ENCODE results near the gene MFAP3L.
A peak's percentile ranks its signal among the peaks of the same experiment; 100 is the strongest.

Gene MFAP3L

GRCh38 chr4:170015285-170015684 is 10.9 kb downstream of the MFAP3L start:
- DNase-seq = no peak

GRCh38 chr4:170014359-170015011 is 11.7 kb downstream of the MFAP3L start:
- no peak for DNase-seq

GRCh38 chr4:170012629-170012958 is 13.6 kb downstream of the MFAP3L start:
- no peak for DNase-seq

GRCh38 chr4:170011921-170012628 is 14.1 kb downstream of the MFAP3L start:
- DNase-seq = no peak

GRCh38 chr4:170009291-170009690 is 16.9 kb downstream of the MFAP3L start:
- DNase-seq = no peak

GRCh38 chr4:170008801-170009200 is 17.4 kb downstream of the MFAP3L start:
- DNase-seq = no peak

GRCh38 chr4:170008371-170008770 is 17.8 kb downstream of the MFAP3L start:
- no peak for DNase-seq

- DNase-seq = no peak
These were observed 19.1 kb downstream of the MFAP3L start for GRCh38 chr4:170007113-170007512.

GRCh38 chr4:170005472-170005871 is 20.7 kb downstream of the MFAP3L start:
- DNase-seq = peak; percentile 79

- no peak for DNase-seq
These were observed 21.4 kb downstream of the MFAP3L start for GRCh38 chr4:170004651-170005295.

GRCh38 chr4:170003071-170004070 is 22.8 kb downstream of the MFAP3L start:
- no peak for DNase-seq

GRCh38 chr4:170001745-170002267 is 24.4 kb downstream of the MFAP3L start:
- no peak for DNase-seq

- DNase-seq = no peak
These were observed 25.0 kb downstream of the MFAP3L start for GRCh38 chr4:170001011-170001744.

- DNase-seq = no peak
These were observed 26.3 kb downstream of the MFAP3L start for GRCh38 chr4:169999923-170000322.

- peak; percentile 61 for DNase-seq
These were observed 27.2 kb downstream of the MFAP3L start for GRCh38 chr4:169998981-169999380.

GRCh38 chr4:169996379-169997240 is 29.6 kb downstream of the MFAP3L start:
- DNase-seq = no peak

GRCh38 chr4:169993531-169993930 is 32.7 kb downstream of the MFAP3L start:
- DNase-seq = no peak

- no peak for DNase-seq
These were observed 37.9 kb downstream of the MFAP3L start for GRCh38 chr4:169988252-169988651.

GRCh38 chr4:169987327-169988228 is 38.6 kb downstream of the MFAP3L start:
- DNase-seq = no peak

- no peak for DNase-seq
These were observed 39.8 kb downstream of the MFAP3L start for GRCh38 chr4:169986369-169986768.

Data from NCI-H1092 (cell line).